HL-60 (cell line): Measurements from ENCODE around the gene PPP1R9B.

Experiments
- DNase-seq, 2 experiments: peaks; one replicate each; pipeline ENCODE4 v3.0.0-alpha.2; 2010 to 2020; ENCODE audit warnings: low read depth in 1 of 2, low spot score in 1 of 2
- H3K27ac ChIP-seq: fragments of 250-450 bp; sonication (Bioruptor Pico); replicated peaks from 2 replicates; pipeline ENCODE4 v1.5.1; 2020; ENCODE audit warnings: mild to moderate bottlenecking, moderate library complexity
- H3K27me3 ChIP-seq: fragments of 250-450 bp; sonication (Bioruptor Pico); 2 replicates; pipeline ENCODE4 v1.5.1; 2021; ENCODE audit warnings: mild to moderate bottlenecking, moderate library complexity; ENCODE audit not compliant: insufficient read depth, poor library complexity, severe bottlenecking
- H3K4me3 ChIP-seq: replicated peaks from 2 replicates; pipeline ENCODE4 v1.5.1; 2011; ENCODE audit warnings: mild to moderate bottlenecking, control low read depth, low read length; ENCODE audit not compliant: insufficient read depth
- GABPA ChIP-seq: IDR thresholded peaks from 2 replicates; pipeline ENCODE4 v1.6.1; 2012; ENCODE audit warnings: low read depth
- POLR2AphosphoS5 ChIP-seq: IDR thresholded peaks from 2 replicates; pipeline ENCODE4 v1.6.1; 2012; ENCODE audit warnings: low read depth
- SPI1 ChIP-seq: IDR thresholded peaks from 2 replicates; pipeline ENCODE4 v1.6.1; 2012; ENCODE audit warnings: low read depth, mild to moderate bottlenecking, borderline replicate concordance
- TF ChIP-seq, protein P1 (sequence below): IDR thresholded peaks from 2 replicates; pipeline ENCODE4 v1.6.1; 2012; ENCODE audit warnings: low read depth; ENCODE audit not compliant: insufficient replicate concordance
- TF ChIP-seq, protein P2 (sequence below): IDR thresholded peaks from one replicate; pipeline ENCODE4 v1.5.1; 2011; ENCODE audit warnings: low read length, control low read depth, inconsistent platforms; ENCODE audit not compliant: insufficient read depth

The PPP1R9B gene

DNA sequence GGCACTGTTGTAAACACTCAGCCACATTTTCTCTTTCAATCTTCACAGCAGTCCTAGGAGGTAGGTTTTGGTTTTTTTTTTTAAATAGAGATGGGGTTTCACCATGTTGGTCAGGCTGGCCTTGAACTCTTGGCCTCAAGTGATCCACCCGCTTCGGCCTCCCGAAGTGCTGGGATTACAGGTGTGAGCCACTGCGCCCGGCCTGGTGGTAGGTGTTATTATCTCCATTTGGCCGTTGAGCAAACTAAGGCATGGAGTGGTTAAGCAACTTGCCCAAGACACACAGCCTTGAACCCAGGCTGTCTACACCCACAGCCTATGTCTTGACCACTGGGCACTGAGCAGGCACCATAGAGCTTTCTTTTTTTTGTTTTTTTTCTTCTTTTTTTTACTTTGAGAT, 24.0 kb upstream of the PPP1R9B start:
- Histone ChIP-seq H3K27me3 (no peaks in the 10 kb centered on the region), H3K27ac (no peak overlapping the region), H3K4me3 (no peak overlapping the region)
- no peak for DNase-seq
- TF ChIP-seq GABPA (no peak), POLR2AphosphoS5 (no peak), SPI1 (no peak)
- TF ChIP-seq, protein P1, sequence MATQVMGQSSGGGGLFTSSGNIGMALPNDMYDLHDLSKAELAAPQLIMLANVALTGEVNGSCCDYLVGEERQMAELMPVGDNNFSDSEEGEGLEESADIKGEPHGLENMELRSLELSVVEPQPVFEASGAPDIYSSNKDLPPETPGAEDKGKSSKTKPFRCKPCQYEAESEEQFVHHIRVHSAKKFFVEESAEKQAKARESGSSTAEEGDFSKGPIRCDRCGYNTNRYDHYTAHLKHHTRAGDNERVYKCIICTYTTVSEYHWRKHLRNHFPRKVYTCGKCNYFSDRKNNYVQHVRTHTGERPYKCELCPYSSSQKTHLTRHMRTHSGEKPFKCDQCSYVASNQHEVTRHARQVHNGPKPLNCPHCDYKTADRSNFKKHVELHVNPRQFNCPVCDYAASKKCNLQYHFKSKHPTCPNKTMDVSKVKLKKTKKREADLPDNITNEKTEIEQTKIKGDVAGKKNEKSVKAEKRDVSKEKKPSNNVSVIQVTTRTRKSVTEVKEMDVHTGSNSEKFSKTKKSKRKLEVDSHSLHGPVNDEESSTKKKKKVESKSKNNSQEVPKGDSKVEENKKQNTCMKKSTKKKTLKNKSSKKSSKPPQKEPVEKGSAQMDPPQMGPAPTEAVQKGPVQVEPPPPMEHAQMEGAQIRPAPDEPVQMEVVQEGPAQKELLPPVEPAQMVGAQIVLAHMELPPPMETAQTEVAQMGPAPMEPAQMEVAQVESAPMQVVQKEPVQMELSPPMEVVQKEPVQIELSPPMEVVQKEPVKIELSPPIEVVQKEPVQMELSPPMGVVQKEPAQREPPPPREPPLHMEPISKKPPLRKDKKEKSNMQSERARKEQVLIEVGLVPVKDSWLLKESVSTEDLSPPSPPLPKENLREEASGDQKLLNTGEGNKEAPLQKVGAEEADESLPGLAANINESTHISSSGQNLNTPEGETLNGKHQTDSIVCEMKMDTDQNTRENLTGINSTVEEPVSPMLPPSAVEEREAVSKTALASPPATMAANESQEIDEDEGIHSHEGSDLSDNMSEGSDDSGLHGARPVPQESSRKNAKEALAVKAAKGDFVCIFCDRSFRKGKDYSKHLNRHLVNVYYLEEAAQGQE = no peak
- TF ChIP-seq, protein P2, sequence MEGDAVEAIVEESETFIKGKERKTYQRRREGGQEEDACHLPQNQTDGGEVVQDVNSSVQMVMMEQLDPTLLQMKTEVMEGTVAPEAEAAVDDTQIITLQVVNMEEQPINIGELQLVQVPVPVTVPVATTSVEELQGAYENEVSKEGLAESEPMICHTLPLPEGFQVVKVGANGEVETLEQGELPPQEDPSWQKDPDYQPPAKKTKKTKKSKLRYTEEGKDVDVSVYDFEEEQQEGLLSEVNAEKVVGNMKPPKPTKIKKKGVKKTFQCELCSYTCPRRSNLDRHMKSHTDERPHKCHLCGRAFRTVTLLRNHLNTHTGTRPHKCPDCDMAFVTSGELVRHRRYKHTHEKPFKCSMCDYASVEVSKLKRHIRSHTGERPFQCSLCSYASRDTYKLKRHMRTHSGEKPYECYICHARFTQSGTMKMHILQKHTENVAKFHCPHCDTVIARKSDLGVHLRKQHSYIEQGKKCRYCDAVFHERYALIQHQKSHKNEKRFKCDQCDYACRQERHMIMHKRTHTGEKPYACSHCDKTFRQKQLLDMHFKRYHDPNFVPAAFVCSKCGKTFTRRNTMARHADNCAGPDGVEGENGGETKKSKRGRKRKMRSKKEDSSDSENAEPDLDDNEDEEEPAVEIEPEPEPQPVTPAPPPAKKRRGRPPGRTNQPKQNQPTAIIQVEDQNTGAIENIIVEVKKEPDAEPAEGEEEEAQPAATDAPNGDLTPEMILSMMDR = no peak

DNA sequence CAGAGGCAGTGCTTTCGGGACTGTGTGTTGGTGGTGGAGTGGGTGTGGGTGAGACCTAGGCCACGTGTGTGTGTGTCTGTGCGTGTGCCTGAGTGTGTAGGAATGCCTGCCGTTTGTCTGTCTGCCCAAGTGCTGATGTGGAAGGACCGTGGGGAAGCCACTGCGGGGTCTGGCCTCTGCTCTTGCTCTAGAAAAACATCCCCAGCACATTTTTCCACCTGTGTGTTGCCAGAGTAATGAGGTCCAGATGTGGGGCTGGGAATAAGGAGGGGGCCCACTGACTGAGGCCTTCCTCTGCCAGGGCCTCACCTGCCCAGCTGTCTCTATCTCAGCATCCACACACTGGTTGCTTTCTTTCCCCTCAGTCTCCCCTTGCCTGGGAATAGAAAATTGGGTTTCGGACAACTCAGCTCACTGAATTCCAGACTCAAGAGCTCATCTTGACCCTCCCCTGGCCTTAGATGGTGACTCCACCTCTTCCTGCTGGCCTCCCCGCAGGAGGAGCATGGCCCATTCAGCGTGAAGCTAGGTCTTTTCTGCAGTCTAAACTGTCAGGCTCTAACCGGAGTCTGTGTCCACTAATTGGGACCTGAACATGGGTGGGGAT, 23.0 kb upstream of the PPP1R9B start:
- Histone ChIP-seq H3K27me3 (no peaks in the 10 kb centered on the region), H3K4me3 (no peak overlapping the region), H3K27ac (no peak overlapping the region)
- no peak for DNase-seq
- TF ChIP-seq, protein P1 = no peak
- no peak for TF ChIP-seq POLR2AphosphoS5
- TF ChIP-seq, protein P2 = no peak
- TF ChIP-seq SPI1 = no peak
- no peak for TF ChIP-seq GABPA

DNA sequence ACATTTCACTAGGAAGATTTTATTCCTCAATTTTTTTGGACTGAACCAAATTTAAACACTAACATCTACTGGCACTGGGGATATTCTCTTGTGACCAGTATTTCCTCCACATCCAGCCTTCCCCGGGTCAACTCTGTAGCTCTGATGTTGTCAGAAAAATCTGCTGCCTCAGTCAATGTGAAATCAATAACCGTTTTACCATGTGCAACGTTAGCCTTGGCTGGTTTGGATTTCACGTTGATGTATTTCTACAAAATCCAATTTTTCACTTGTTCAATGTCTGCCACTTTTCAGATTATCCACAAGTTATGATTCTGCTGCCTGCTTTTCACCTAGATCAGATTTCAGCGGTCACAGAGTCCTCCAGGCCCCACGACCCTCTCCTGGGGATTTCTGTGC, 22.5 kb upstream of the PPP1R9B start:
- no peak for DNase-seq
- H3K27me3 ChIP-seq = peaks cover 2% of the 10 kb centered on the region
- no peak overlapping the region for H3K27ac ChIP-seq
- no peak overlapping the region for H3K4me3 ChIP-seq
- TF ChIP-seq SPI1 (no peak), GABPA (no peak), POLR2AphosphoS5 (no peak)
- TF ChIP-seq, protein P1 = no peak
